HEK293 (cell line): ENCODE results near the gene NEU1.

Source experiments
- CTCF ChIA-PET: fragments of 350-600 bp; formaldehyde crosslinking; extraction: SDS; loops from one replicate; lab custom pipeline; 2021; ENCODE audit warnings: antibody characterized with exemption; lab: Yijun Ruan, JAX
- POLR2A ChIA-PET: fragments of 300-600 bp; formaldehyde crosslinking; extraction: SDS; loops from one replicate; lab custom pipeline; 2020; ENCODE audit warnings: antibody characterized with exemption, inconsistent platforms; lab: Yijun Ruan, JAX
- H3K27ac ChIP-seq: fragments of 200-500 bp; sonication (Bioruptor generic); 2 replicates; pipeline ENCODE4 v1.5.1; 2014; ENCODE audit warnings: low read depth, low read length, control low read depth, inconsistent platforms; ENCODE audit errors: extremely low read depth
- H3K36me3 ChIP-seq, 2 experiments: fragments of 200-500 bp in 1 of 2; sonication (Bioruptor generic) in 1 of 2; 1 replicate in 1 of 2; 2 replicates in 1 of 2; pipeline ENCODE4 v1.5.1; 2014 to 2017; ENCODE audit warnings: inconsistent platforms in 2 of 2, low read length in 2 of 2; ENCODE audit not compliant: control insufficient read depth in 2 of 2, insufficient read depth in 1 of 2
- H3K4me1 ChIP-seq: fragments of 200-500 bp; sonication (Bioruptor generic); 2 replicates; pipeline ENCODE4 v1.5.1; 2014; ENCODE audit warnings: mild to moderate bottlenecking, low read length, inconsistent platforms; ENCODE audit not compliant: control insufficient read depth, insufficient read depth
- H3K4me3 ChIP-seq: 2 replicates; pipeline ENCODE4 v1.5.1; 2011; ENCODE audit warnings: low read depth, mild to moderate bottlenecking, control low read depth, low read length, moderate library complexity
- H3K9me3 ChIP-seq: fragments of 200-500 bp; sonication (Bioruptor generic); 2 replicates; pipeline ENCODE4 v1.5.1; 2014; ENCODE audit warnings: low read depth, low read length, inconsistent platforms; ENCODE audit not compliant: control insufficient read depth, insufficient read depth
- BCL11B ChIP-seq: fragments of 450-650 bp; formaldehyde crosslinking; IDR thresholded peaks from 2 replicates; pipeline ENCODE4 v1.5.1; 2016; ENCODE audit warnings: low read depth, missing biosample characterization, missing genetic modification characterization
- EGR2 ChIP-seq: fragments of 450-650 bp; formaldehyde crosslinking; IDR thresholded peaks from 2 replicates; pipeline ENCODE4 v1.5.1; 2016; ENCODE audit warnings: low read depth, missing biosample characterization, missing genetic modification characterization
- RBAK ChIP-seq: fragments of 450-650 bp; formaldehyde crosslinking; IDR thresholded peaks from 2 replicates; pipeline ENCODE4 v1.5.1; 2016; ENCODE audit warnings: missing biosample characterization, missing genetic modification characterization
- ZBTB1 ChIP-seq: fragments of 450-650 bp; formaldehyde crosslinking; IDR thresholded peaks from 2 replicates; pipeline ENCODE4 v1.5.1; 2016; ENCODE audit warnings: missing biosample characterization, missing genetic modification characterization
- ZBTB48 ChIP-seq: fragments of 450-650 bp; formaldehyde crosslinking; IDR thresholded peaks from 2 replicates; pipeline ENCODE4 v1.5.1; 2016; ENCODE audit warnings: missing biosample characterization, missing genetic modification characterization
- ZNF138 ChIP-seq: fragments of 450-650 bp; formaldehyde crosslinking; IDR thresholded peaks from 2 replicates; pipeline ENCODE4 v1.5.1; 2016; ENCODE audit warnings: missing biosample characterization, missing genetic modification characterization, borderline replicate concordance
- ZNF155 ChIP-seq: fragments of 450-650 bp; formaldehyde crosslinking; IDR thresholded peaks from 2 replicates; pipeline ENCODE4 v1.5.1; 2016; ENCODE audit warnings: missing biosample characterization, missing genetic modification characterization
- ZNF174 ChIP-seq: fragments of 450-650 bp; formaldehyde crosslinking; IDR thresholded peaks from 2 replicates; pipeline ENCODE4 v1.5.0; 2017; ENCODE audit warnings: missing biosample characterization, mild to moderate bottlenecking, missing genetic modification characterization
- ZNF404 ChIP-seq: fragments of 450-650 bp; formaldehyde crosslinking; IDR thresholded peaks from 2 replicates; pipeline ENCODE4 v1.5.1; 2017; ENCODE audit warnings: missing biosample characterization, missing genetic modification characterization
- ZNF610 ChIP-seq: fragments of 450-650 bp; formaldehyde crosslinking; IDR thresholded peaks from 2 replicates; pipeline ENCODE4 v1.5.1; 2016; ENCODE audit warnings: missing biosample characterization, missing genetic modification characterization, borderline replicate concordance
- ZNF830 ChIP-seq: fragments of 450-650 bp; IDR thresholded peaks from 2 replicates; pipeline ENCODE4 v1.5.0; 2018; ENCODE audit warnings: missing biosample characterization, missing genetic modification characterization, low read depth, mild to moderate bottlenecking, moderate library complexity
- ZXDB ChIP-seq: fragments of 450-650 bp; formaldehyde crosslinking; IDR thresholded peaks from 2 replicates; pipeline ENCODE4 v1.5.1; 2016; ENCODE audit warnings: missing biosample characterization, missing genetic modification characterization
- TF ChIP-seq, protein P1 (sequence below): fragments of 450-650 bp; formaldehyde crosslinking; IDR thresholded peaks from 2 replicates; pipeline ENCODE4 v1.5.1; 2016; ENCODE audit warnings: missing biosample characterization, missing genetic modification characterization
- TF ChIP-seq, protein P2 (sequence below): fragments of 450-650 bp; formaldehyde crosslinking; IDR thresholded peaks from 2 replicates; pipeline ENCODE4 v1.5.1; 2016; ENCODE audit warnings: missing biosample characterization, missing genetic modification characterization
- TF ChIP-seq, protein P3 (sequence below): fragments of 450-650 bp; formaldehyde crosslinking; IDR thresholded peaks from 2 replicates; pipeline ENCODE4 v1.5.1; 2016; ENCODE audit warnings: missing biosample characterization, missing genetic modification characterization
- TF ChIP-seq, protein P4 (sequence below): fragments of 450-650 bp; formaldehyde crosslinking; IDR thresholded peaks from 2 replicates; pipeline ENCODE4 v1.5.1; 2017; ENCODE audit warnings: missing biosample characterization, missing genetic modification characterization
- TF ChIP-seq, protein P5 (sequence below): fragments of 450-650 bp; formaldehyde crosslinking; IDR thresholded peaks from 2 replicates; pipeline ENCODE4 v1.5.1; 2016; ENCODE audit warnings: missing biosample characterization, missing genetic modification characterization
- TF ChIP-seq, protein P6 (sequence below): fragments of 450-650 bp; formaldehyde crosslinking; IDR thresholded peaks from 2 replicates; pipeline ENCODE4 v1.5.1; 2016; ENCODE audit warnings: missing biosample characterization, missing genetic modification characterization

Gene NEU1

DNA sequence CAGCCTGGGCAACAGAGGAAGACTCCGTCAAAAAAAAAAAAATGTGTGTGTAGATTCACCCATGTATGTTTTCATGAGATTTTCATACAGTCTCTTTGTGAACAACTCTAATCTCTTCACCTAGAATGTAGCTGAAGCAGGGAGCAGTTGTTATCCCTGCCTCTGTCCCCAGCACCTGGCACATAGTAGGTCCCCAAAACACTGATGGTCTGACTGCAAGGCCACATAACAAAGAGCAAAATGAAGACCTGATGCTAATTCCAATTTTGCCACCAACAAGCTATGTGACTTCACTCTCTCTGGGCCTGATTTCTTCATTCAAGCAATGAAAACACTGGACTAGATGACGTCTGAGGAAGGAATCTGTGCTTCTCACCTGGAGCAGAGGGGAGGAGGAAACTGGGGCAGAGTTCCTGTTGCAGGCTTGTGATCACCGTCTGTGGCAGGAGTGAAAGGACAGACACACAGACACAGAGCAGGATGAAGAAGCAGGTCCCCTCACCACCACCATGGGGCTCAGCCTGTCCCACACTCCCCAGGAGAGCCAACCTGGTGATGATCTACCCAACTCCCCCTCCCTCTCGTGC, 11.6 kb upstream of the NEU1 start:
- CTCF ChIA-PET, result interaction anchor here (0.6 to 3.2 kb wide), 4 partner anchors 14 to 87 kb away, joined by 3 to 19 read pairs (median 5); no protein-coding TSS in a partner anchor
- Histone ChIP-seq H3K27ac (no peak overlapping the region), H3K4me1 (no peaks in the 10 kb centered on the region; the same call in 1 of the 2 replicates), H3K36me3 (no peaks in the 10 kb centered on the region; a peak in 1 of 3 replicates), H3K4me3 (no peak overlapping the region), H3K9me3 (no peaks in the 10 kb centered on the region)
- POLR2A ChIA-PET, result interaction anchor here (0.7 to 2.9 kb wide), 2 partner anchors 47 to 66 kb away, joined by 3 to 10 read pairs; partner anchors contain the start of gene HSPA1B
- no peak for TF ChIP-seq BCL11B (tag by site-specific recombination)
- no peak for TF ChIP-seq ZBTB48 (tag by site-specific recombination)
- no peak for TF ChIP-seq ZNF404 (tag by site-specific recombination)
- TF ChIP-seq ZNF155 (tag by site-specific recombination), result no peak
- TF ChIP-seq ZBTB1 (tag by site-specific recombination), result no peak
- TF ChIP-seq, protein P1, sequence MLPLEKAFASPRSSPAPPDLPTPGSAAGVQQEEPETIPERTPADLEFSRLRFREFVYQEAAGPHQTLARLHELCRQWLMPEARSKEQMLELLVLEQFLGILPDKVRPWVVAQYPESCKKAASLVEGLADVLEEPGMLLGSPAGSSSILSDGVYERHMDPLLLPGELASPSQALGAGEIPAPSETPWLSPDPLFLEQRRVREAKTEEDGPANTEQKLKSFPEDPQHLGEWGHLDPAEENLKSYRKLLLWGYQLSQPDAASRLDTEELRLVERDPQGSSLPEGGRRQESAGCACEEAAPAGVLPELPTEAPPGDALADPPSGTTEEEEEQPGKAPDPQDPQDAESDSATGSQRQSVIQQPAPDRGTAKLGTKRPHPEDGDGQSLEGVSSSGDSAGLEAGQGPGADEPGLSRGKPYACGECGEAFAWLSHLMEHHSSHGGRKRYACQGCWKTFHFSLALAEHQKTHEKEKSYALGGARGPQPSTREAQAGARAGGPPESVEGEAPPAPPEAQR (tag by site-specific recombination), result no peak
- no peak for TF ChIP-seq ZXDB (tag by site-specific recombination)
- TF ChIP-seq RBAK (tag by site-specific recombination), result no peak
- TF ChIP-seq, protein P2, sequence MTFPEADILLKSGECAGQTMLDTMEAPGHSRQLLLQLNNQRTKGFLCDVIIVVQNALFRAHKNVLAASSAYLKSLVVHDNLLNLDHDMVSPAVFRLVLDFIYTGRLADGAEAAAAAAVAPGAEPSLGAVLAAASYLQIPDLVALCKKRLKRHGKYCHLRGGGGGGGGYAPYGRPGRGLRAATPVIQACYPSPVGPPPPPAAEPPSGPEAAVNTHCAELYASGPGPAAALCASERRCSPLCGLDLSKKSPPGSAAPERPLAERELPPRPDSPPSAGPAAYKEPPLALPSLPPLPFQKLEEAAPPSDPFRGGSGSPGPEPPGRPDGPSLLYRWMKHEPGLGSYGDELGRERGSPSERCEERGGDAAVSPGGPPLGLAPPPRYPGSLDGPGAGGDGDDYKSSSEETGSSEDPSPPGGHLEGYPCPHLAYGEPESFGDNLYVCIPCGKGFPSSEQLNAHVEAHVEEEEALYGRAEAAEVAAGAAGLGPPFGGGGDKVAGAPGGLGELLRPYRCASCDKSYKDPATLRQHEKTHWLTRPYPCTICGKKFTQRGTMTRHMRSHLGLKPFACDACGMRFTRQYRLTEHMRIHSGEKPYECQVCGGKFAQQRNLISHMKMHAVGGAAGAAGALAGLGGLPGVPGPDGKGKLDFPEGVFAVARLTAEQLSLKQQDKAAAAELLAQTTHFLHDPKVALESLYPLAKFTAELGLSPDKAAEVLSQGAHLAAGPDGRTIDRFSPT (tag by site-specific recombination), result no peak
- TF ChIP-seq, protein P3, sequence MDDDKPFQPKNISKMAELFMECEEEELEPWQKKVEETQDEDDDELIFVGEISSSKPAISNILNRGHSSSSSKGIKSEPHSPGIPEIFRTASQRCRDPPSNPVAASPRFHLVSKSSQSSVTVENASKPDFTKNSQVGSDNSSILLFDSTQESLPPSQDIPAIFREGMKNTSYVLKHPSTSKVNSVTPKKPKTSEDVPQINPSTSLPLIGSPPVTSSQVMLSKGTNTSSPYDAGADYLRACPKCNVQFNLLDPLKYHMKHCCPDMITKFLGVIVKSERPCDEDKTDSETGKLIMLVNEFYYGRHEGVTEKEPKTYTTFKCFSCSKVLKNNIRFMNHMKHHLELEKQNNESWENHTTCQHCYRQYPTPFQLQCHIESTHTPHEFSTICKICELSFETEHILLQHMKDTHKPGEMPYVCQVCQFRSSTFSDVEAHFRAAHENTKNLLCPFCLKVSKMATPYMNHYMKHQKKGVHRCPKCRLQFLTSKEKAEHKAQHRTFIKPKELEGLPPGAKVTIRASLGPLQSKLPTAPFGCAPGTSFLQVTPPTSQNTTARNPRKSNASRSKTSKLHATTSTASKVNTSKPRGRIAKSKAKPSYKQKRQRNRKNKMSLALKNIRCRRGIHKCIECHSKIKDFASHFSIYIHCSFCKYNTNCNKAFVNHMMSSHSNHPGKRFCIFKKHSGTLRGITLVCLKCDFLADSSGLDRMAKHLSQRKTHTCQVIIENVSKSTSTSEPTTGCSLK (tag by site-specific recombination), result no peak
- TF ChIP-seq, protein P4, sequence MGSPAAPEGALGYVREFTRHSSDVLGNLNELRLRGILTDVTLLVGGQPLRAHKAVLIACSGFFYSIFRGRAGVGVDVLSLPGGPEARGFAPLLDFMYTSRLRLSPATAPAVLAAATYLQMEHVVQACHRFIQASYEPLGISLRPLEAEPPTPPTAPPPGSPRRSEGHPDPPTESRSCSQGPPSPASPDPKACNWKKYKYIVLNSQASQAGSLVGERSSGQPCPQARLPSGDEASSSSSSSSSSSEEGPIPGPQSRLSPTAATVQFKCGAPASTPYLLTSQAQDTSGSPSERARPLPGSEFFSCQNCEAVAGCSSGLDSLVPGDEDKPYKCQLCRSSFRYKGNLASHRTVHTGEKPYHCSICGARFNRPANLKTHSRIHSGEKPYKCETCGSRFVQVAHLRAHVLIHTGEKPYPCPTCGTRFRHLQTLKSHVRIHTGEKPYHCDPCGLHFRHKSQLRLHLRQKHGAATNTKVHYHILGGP (tag by site-specific recombination), result no peak

DNA sequence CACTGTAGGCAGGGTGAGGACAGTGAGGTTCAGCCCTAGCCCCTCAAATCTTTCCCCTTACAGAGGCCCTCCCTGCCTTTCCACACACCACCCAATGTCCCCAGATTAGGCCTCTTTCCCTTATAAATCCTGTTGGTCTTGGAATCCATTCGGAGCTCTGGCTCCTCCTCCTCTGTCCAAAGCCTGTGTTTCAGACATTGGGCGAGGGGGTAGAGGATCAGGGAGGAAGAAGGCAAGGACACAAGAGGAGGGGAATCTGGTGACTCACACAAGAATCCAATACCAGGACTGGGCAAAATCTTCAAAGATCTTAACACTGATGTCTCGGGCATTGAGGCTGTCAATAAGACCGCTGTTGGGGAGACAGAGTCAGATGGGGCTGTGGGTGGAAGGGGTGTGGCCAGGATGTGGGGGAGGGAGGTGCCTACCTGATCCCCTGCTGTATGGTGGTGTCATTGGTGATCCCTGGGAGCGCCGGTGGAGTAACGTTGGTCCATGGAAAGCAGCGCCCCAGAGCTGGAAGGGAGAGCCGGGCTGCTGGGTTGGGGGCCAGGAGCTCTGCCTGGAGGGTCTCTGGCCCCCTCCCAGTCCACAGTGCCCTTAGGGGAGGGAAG, 8.5 kb upstream of the NEU1 start:
- Histone ChIP-seq H3K9me3 (no peaks in the 10 kb centered on the region), H3K4me1 (peaks cover 2% of the 10 kb centered on the region; the same call in 1 of the 2 replicates), H3K4me3 (no peak overlapping the region), H3K27ac (no peak overlapping the region), H3K36me3 (no peaks in the 10 kb centered on the region)
- ChIA-PET CTCF (interaction anchor here (1.5 kb wide), 1 partner anchor 17 kb away, joined by 3 read pairs; no protein-coding TSS in a partner anchor), POLR2A (interaction anchor here (1.5 to 2.0 kb wide), 2 partner anchors 8 to 44 kb away, joined by 4 to 8 read pairs; partner anchors contain the start of genes HSPA1B and NEU1)
- TF ChIP-seq ZNF830 (tag by site-specific recombination) (no peak), EGR2 (tag by site-specific recombination) (peak; percentile 46; the same call in 1 of the 2 replicates), ZNF174 (tag by site-specific recombination) (no peak), ZNF610 (tag by site-specific recombination) (no peak), ZNF138 (tag by site-specific recombination) (no peak)
- TF ChIP-seq, protein P5, sequence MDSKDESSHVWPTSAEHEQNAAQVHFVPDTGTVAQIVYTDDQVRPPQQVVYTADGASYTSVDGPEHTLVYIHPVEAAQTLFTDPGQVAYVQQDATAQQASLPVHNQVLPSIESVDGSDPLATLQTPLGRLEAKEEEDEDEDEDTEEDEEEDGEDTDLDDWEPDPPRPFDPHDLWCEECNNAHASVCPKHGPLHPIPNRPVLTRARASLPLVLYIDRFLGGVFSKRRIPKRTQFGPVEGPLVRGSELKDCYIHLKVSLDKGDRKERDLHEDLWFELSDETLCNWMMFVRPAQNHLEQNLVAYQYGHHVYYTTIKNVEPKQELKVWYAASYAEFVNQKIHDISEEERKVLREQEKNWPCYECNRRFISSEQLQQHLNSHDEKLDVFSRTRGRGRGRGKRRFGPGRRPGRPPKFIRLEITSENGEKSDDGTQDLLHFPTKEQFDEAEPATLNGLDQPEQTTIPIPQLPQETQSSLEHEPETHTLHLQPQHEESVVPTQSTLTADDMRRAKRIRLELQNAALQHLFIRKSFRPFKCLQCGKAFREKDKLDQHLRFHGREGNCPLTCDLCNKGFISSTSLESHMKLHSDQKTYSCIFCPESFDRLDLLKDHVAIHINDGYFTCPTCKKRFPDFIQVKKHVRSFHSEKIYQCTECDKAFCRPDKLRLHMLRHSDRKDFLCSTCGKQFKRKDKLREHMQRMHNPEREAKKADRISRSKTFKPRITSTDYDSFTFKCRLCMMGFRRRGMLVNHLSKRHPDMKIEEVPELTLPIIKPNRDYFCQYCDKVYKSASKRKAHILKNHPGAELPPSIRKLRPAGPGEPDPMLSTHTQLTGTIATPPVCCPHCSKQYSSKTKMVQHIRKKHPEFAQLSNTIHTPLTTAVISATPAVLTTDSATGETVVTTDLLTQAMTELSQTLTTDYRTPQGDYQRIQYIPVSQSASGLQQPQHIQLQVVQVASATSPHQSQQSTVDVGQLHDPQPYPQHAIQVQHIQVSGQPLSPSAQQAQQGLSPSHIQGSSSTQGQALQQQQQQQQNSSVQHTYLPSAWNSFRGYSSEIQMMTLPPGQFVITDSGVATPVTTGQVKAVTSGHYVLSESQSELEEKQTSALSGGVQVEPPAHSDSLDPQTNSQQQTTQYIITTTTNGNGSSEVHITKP, result peak; percentile 79
- TF ChIP-seq, protein P6, sequence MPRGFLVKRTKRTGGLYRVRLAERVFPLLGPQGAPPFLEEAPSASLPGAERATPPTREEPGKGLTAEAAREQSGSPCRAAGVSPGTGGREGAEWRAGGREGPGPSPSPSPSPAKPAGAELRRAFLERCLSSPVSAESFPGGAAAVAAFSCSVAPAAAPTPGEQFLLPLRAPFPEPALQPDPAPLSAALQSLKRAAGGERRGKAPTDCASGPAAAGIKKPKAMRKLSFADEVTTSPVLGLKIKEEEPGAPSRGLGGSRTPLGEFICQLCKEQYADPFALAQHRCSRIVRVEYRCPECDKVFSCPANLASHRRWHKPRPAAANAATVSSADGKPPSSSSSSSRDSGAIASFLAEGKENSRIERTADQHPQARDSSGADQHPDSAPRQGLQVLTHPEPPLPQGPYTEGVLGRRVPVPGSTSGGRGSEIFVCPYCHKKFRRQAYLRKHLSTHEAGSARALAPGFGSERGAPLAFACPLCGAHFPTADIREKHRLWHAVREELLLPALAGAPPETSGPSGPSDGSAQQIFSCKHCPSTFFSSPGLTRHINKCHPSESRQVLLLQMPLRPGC (tag by site-specific recombination), result no peak
